Stimulated activated CD4-positive, alpha-beta T cell treated with anti-CD3 and anti-CD28 coated beads, Interleukin-1b, Interleukin-23, amount 100 ng/mL, for 24 hours (primary cell): ENCODE measurements around the gene SLC25A11.

Experiments used
- DNase-seq, 4 experiments: peaks; one replicate each; pipeline ENCODE4 v3.0.0-alpha.2; 2020; ENCODE audit warnings: low read depth in 4 of 4, low spot score in 1 of 4

Gene SLC25A11

DNA sequence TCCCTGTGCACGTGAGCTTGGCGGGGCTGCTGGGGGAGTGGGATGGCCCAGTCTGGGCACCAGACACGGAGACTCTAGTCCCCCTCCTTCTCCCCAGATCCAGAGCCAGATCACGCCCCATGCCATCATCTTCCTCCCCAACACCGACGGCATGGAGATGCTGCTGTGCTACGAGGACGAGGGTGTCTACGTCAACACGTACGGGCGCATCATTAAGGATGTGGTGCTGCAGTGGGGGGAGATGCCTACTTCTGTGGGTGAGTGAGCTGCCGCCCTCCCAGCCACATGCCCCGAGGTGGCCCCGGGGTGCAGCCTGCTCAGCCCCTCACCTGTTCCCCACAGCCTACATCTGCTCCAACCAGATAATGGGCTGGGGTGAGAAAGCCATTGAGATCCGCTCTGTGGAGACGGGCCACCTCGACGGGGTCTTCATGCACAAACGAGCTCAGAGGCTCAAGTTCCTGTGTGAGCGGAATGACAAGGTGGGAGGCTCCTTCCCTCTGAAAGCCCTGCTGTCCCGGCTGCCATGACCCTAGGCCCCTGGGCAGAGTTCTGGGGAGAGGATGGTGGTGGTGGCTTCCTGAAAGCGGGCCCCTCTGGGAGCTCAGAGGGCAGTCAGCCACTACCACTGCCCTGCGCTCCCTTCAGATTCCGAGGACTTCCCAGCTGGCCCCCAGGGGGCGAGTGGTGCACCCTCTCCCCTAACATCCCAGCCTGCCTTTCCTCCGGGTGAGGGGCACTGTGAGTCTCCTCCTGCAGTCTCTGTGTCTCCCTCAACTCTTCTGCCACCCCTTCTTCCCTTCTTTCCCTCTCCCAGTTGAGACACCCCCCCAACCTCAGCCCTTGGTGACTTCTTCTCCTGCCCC is 43.3 kb downstream of the SLC25A11 start:
- no peak for DNase-seq

DNA sequence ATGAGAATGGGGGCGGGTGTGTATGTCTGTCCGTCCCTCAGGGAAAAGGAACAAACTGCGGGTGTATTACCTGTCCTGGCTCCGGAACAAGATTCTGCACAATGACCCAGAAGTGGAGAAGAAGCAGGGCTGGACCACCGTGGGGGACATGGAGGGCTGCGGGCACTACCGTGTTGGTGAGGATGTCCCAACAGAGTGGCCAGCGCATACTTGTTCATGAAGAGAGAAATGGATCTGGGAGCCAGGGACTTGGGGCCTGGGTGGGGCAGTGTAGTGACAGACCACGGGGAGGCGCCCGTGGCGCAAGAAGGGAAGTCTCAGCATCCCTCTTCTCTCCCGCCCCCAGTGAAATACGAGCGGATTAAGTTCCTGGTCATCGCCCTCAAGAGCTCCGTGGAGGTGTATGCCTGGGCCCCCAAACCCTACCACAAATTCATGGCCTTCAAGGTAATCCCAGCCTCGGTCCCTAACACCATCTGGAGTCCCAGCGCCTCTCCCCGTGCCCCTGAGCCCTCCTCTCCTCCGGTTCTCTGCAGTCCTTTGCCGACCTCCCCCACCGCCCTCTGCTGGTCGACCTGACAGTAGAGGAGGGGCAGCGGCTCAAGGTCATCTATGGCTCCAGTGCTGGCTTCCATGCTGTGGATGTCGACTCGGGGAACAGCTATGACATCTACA is 44.1 kb downstream of the SLC25A11 start:
- DNase-seq: no peak

DNA sequence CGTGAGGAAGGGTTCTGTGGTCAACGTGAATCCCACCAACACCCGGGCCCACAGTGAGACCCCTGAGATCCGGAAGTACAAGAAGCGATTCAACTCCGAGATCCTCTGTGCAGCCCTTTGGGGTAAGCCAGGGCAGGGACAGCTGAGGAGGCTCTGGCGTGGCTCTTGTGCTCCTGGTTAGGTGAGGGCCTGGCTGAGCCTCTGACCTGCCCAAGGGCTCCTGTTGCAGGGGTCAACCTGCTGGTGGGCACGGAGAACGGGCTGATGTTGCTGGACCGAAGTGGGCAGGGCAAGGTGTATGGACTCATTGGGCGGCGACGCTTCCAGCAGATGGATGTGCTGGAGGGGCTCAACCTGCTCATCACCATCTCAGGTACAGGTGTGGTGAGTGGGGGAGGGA is 44.7 kb downstream of the SLC25A11 start:
- DNase-seq: no peak

DNA sequence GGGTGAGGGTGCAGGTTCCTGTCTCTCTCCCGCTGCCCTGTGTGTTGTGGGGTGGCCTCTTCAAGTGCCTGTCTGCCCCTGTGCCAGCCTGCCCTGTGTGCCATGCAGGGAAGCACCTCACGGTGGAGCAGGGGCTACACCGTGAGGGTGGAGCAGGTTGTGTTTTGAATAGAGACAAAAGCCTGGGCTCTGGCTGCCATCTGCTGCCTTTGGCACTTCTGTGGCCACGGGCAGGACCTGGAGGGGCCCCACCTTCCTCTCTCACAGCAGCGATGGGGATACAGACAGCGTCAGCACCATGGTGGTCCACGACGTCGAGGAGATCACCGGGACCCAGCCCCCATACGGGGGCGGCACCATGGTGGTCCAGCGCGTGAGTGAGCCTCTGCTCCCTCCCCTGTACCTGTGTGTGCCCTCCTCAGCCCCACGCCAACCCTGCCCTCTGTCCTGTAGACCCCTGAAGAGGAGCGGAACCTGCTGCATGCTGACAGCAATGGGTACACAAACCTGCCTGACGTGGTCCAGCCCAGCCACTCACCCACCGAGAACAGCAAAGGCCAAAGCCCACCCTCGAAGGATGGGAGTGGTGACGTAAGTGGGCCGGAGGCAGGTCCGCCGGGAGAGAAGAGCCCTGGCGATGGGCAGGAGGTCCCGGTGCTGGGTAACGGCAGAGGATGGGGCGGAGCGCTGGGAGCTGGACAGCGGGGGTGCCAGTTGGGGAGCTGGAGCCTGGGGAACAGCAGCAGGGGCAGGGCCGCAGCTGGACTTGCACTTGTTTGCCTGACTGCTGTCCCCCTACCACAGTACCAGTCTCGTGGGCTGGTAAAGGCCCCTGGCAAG is 45.9 kb downstream of the SLC25A11 start:
- DNase-seq: no peak

DNA sequence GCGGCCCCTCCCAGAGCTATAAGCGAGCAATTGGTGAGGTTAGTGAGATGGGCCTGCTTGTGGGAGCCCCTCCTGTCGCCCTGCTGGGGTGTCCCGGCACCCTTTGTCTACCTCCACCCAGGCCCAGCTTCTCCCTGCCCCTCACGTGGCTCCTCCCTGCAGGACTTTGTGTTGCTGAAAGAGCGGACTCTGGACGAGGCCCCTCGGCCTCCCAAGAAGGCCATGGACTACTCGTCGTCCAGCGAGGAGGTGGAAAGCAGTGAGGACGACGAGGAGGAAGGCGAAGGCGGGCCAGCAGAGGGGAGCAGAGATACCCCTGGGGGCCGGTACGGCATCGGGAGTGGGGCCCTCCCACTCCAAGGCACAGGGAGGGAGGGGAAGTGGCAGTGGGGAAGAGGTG is 46.6 kb downstream of the SLC25A11 start:
- DNase-seq: no peak

DNA sequence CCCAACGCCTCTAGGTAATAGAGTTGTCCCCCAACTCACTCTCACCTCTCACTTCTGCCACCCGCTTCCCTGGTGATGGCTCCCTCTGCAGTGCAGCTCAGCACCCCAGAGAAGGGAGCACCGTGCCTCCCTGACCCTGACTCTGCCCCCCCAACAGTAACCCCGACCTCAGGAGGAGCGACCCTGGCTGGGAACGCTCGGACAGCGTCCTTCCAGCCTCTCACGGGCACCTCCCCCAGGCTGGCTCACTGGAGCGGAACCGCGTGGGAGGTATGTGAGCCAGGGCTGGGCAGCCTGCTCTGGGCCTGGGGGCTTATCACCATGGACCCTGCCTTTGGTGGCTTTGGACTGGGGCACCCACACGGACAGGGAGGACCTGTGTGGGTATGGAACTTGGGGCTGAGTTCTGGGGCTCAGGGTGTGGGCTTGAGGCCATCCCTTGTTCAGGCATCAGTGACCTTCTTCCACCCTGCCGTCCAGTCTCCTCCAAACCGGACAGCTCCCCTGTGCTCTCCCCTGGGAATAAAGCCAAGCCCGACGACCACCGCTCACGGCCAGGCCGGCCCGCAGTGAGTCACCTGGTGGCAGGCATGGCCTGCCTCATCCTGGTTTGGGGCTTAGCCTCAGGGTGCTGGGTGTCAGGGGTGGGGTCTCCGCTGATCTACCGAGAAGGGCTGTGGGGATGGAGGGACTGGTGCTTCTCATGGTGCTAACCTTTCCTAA is 47.2 kb downstream of the SLC25A11 start:
- no peak for DNase-seq

DNA sequence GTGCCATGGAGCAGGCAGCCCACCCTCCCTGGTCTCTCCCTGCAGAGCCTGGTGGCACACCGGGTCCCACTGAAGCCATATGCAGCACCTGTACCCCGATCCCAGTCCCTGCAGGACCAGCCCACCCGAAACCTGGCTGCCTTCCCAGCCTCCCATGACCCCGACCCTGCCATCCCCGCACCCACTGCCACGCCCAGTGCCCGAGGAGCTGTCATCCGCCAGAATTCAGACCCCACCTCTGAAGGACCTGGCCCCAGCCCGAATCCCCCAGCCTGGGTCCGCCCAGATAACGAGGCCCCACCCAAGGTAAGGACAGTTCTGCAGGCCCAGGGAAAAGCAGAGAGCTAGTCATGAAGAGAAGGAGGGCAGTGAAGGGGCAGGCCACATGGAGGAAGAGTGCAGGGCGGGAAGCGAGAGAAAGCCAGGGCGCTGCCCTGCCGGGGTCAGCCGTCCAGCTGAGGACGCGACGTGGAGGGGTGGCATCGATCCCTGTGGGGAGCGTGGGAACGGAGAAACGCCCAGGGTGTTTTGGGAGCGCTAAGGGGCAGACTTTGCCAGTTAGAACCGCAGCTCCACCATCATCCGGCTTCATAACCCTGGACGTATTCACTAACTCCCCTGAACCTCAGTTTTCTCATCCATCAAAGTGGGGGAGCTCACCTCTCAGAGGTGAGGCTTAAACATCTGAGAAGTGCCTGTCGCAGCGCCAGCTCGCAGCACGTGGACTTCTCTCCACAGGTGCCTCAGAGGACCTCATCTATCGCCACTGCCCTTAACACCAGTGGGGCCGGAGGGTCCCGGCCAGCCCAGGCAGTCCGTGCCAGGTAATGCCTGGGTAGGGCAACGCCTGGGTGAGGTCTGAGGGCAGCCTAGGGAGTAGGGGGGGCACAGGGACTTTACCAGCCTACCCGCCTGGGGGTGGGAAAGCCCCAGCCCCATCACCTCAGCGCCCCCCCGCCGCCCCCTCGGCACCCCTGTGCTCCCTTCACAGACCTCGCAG is 48.1 kb downstream of the SLC25A11 start:
- DNase-seq: no peak

DNA sequence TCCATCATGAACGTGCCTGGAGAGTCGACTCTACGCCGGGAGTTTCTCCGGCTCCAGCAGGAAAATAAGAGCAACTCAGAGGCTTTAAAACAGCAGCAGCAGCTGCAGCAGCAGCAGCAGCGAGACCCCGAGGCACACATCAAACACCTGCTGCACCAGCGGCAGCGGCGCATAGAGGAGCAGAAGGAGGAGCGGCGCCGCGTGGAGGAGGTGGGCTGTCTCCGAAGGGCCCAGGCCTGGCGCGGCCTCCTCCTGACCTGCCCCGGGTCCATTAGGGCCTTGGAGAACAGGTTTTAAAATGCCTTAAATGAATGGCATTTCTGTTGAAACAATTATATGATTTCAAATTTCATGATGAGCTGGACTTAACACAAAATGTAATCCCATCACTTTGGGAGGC is 52.3 kb downstream of the SLC25A11 start:
- DNase-seq: no peak
